GM19193 (cell line): ENCODE results near the gene GNAI3.

Experiments used
- POLR2A ChIP-seq: IDR thresholded peaks from 4 replicates; pipeline ENCODE4 v1.6.1; 2011; ENCODE audit not compliant: insufficient read depth, insufficient read length; ENCODE audit errors: extremely low read depth

Gene GNAI3

DNA sequence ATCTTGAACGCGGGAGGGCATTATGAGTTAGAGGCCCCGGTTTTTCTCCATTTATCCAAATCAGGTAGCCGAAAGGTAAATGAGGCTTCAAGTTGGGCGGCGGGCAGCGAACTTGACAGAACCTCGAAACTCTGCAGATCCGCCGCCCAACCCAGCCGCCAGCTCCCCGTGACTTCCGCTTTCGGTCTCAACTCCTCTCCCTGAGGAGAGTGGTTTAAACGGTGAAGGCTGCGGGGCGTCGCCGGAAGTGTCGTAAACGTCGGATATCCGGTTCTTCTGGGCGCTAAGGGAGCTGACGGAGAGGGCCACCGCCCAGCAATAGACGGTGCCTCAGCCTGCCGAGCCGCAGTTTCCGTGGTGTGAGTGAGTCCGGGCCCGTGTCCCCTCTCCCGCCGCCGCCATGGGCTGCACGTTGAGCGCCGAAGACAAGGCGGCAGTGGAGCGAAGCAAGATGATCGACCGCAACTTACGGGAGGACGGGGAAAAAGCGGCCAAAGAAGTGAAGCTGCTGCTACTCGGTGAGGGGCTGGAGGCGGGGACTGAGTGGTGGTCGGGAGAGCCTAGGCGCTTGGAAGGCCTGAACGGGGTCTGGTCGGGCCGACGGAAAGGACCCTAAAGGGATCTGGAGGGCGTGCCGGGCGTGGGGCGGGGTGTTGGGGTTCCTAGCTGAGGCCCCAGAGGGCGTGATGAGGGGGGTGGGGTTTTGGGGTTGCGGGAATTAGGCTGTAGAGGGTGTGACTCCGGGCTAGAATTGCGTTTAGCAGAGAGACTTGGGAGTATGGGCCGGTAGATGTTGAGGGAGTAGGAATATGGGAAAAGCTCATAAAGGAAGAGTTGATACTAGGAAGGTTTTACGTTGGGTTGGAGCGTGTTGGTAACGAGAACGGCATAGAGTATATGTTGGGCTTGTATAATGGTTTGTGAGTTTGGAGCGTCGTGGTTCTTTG is at the start of gene GNAI3:
TSS of gene GNAI3 (plus strand) at position 295 of the 947 bp plus-strand sequence. CDS start at position 401, 106 bp downstream.
- peak; percentile 96 for TF ChIP-seq POLR2A

DNA sequence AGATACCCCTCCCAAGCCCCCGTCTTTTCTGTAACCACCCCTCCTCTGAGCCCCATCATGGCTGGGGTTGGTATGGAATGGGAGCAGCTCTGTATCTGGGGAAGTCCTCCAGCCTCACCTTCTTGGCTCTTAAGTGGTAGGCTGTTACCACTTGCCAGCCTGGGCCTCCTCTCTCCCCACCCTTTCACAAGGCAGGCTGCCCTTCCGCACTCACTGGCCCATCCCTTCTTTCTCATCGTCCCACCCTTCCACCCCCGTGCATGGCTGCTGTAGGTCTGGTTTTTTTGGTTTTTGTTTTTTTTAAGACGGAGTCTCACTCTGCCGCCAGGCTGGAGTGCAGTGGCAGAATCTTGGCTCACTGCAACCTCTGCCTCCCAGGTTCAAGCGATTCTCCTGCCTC is 49.3 kb upstream of the GNAI3 start:
- TF ChIP-seq POLR2A, result no peak

DNA sequence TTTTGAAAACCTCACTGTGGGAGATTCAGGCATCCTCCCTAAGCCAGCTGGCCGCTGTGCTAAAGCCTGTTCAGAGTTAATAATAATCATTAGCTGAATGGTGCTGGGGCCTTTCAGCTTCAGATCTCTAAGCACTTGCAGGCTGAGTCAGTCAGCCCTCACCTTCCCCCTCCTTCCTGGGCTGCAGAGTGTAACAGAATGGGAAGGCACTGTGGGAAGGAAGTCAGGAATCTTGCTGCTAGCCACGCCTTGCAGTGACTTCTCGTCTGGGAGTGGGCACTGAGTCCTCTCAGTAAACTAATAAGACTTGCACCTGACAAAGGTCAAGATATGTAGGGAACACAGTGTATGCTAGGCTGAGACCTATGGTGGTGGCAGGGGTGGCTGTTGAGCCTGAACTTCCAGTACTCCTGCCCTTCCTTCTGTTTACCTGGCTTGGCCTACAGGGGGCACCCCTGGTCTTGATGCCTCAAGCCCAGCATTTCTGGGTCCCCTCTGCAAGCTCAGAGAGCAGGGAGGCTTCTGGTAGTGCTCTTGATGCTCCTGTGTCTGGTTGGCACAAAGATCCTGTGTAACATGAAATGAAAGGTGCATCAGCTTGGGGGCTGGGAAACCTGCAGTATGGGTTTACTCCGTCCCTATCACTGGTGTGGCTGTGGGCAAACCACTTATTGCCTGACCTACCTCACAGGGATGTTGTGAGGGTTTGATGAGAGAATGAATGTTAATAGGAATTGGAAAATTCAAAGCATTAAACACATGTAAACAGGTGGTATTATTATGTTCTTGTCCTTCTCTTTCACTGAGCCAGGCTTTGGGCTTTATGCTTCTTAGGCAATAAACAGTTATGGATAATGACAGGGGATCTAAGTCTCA is 48.5 kb upstream of the GNAI3 start:
- TF ChIP-seq POLR2A, result no peak

DNA sequence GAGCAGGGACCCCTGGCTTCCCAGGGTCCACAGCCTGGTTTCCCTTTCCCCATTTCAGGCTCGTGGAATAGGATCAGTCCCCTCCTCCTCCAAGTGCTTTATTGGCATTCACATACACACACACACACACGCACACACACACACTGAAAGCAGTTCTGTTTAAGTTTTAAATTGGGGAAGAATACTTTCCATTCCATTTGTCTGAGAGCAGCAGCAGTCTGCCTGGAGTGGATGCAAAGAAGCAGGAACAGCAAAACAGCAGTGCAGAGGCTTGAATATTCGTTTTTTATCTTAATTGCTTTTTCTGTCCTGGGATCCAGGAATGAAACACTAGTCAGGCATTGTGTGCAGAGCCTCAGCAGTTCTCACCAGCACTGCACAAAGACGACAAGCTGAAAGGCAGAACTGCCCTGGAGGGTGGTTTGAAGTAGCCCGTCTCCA is 47.5 kb upstream of the GNAI3 start:
- TF ChIP-seq POLR2A, result no peak

DNA sequence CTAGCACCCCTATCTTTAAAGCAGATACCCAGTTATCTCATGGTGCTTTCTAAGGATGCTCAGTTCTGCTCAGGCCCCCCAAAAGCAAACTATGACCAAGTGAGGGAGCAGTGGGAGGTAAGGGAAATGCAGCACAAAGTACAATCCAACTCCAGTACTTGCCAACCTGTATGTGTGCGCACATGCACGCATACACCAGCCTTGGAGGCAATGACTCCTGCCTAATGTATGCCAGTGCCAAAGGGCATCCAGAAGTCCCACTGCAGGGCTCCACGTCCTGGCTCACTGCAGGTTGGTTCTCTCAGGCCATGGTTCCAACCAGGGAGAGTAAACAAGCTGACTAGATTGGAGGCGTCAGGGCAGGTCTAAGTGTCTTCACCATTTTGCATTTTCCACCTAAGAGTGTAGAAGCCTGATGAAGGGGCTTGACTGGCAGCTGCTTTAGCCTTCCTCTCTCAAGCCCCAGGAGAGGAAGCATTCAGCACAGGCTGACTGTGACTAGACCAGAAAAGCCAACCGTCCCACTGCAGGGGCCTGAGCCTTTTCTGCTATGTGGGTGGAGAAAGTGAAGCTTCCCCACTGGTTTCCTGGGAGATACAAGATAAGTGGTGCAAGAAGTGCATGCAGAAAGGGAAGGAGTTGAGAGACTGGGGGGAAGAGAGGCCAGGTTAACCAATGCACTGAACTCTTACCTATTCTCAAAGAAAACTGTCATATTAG is 46.6 kb upstream of the GNAI3 start:
- no peak for TF ChIP-seq POLR2A

DNA sequence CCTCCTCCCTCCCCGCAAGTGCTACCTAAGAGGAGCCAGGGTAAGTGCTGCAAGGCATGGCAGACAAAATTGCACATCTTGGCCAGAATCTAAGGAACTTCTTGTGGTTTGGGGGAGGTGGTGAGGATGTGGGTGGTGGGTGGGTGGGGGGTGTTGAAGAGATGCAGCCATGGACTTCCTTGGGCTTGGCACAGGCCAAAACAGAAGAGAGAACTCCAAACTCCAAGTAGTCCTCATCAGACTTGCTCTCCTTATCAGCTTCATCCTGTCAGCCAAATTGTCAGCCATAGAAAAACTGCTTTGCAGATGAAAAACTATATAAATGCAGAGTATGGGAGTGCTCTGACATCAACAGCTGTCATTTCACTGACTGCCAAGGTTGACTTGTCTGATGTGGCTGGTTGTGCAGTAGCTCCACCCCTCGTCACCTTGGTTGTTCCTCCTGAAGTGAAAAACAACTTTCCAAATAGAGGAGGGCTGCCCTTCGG is 46.0 kb upstream of the GNAI3 start:
- TF ChIP-seq POLR2A, result no peak

DNA sequence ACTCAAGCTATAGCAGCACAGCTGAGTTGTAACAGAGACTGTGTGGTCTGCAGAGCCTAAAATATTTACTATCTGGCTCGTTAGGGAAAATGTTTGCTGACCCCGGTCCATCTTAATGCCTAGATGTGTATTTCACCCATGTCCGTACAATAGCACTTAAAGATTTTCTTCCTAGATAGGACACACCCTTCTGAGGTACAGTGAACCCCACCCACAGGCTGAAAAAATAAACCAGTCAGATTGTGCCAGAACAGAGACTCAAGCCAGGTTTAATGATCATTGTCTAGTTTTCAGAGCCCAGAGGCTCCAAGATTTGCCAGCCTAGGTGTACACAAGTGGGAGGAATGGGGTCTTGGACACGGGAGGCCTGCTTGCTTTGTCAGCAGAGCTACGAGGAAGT is 44.5 kb upstream of the GNAI3 start:
- no peak for TF ChIP-seq POLR2A

DNA sequence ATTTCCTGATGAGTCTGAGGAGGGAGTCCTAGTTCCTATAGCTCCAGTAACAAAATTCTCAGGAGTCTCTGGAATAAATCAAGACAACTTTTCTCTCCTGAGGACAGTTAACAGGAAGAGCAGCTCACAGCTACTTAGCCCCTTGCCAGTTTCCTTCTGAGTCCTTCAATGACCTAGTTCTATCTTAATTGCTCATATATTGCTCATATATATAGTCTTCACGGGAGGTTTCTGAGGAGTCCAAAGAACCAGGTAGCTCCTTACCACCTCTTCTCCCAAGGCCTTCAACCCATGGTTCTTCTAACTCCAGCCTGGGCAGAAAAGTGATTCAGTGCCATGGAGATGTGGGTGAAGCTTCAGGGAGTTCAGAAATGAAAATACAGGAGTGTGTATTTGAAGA is 43.4 kb upstream of the GNAI3 start:
- TF ChIP-seq POLR2A, result no peak

DNA sequence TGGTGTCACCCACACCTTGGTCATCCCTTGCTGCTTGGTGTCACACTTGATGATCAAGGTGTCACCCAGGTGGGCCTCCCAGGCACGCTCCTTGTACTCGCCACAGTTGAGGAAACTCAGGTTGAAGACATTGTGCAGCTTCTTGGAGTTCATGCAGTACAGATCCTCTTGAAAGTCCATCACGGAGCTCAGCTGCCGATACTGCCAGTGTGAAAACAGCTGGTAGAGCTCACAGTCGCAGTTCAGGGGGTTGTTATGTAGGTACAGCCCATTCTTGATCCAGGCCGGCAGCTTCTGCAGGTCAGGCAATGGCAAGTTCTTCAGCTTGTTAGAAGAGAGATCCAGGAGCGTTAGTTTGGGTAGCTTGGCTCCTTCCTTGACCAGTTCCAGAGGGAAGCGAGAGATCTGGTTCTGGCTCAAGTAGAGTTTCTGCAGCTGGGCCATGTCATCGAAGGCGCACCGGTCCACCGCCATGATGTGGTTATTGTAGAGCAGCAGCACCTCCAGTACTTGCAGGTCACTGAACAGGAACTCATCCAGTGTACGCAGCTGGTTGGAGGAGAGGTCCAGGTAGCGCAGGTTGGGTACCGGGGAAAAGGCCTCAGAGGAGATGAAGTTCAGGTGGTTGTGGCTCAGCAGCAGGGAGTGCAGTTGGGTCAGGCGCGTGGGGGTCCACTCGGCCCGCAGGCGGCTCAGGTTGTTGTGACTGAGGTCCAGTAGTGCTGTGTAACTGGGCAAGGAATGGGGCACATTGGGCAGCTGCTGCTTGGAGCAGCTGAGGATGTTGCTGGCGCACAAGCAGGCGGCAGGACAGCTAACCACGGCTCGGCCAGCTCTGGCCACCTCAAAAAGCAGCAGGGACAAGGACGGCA is 40.2 kb upstream of the GNAI3 start:
- TF ChIP-seq POLR2A, result no peak

DNA sequence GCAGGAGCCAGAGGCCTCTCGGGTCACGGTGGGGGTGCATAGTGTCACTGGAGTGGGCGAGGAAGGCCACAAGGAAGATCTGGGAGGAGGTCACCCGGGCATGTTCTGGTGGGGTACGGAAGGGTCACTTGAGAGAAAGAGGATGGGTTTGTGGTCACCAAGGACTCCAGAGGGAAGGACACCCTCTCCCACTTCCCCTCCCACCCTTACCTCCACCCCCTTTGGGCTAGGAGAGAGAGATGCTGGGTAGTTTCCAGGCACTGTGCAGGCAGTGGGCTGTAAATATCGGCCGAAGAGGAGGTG is 39.6 kb upstream of the GNAI3 start:
- TF ChIP-seq POLR2A, result no peak

DNA sequence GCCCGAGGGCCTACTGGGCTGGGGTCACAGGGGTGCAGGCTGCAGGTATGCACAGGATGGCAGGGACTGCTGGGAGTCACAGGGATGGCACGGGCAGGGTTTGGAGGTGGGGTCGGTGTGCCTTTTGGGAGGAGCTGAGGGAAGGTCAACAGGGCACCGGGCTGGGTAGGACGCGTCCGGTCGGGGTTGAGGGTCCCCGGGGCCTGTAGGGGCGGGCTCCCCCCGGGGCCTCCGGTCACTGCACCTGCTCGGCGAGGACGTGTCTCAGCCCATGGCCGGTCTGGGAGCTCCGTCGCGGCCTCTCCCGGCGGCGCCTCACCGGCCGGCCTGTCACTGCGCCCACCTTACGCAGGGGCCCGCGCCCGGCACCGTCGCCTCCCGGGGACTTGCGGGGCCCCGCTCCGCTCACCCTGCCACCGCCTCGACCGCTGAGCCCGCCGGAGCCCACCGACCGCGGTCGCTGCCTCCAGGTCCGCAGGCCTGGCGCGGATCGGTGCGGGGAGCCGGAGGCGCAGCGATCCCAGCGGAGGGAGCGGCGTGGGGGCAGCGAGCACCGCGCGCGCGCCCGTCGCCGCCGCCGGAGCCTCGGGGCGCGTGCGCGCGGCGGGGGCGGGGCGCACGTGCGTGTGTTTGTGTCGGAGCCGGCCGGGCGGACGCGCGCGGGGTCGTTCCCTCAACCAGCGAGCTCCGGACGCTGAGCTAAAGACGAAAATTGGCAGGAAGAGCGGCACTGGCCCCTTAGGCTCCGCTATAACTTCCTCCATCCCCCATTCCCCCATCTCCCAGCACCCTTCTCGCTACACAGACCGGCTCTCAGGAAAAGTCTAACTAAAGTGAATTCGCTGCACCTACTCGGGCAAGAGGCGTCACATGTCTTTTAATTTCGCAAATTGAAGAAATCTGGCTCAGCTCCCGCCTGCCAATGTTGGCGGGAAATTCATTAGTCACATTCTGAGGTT is 39.0 kb upstream of the GNAI3 start, which contains the start of gene AMIGO1:
TSS of gene AMIGO1 (minus strand) at position 552 of the 959 bp plus-strand sequence. CDS start 815 bp downstream, outside the sequence.
- TF ChIP-seq POLR2A, result no peak

DNA sequence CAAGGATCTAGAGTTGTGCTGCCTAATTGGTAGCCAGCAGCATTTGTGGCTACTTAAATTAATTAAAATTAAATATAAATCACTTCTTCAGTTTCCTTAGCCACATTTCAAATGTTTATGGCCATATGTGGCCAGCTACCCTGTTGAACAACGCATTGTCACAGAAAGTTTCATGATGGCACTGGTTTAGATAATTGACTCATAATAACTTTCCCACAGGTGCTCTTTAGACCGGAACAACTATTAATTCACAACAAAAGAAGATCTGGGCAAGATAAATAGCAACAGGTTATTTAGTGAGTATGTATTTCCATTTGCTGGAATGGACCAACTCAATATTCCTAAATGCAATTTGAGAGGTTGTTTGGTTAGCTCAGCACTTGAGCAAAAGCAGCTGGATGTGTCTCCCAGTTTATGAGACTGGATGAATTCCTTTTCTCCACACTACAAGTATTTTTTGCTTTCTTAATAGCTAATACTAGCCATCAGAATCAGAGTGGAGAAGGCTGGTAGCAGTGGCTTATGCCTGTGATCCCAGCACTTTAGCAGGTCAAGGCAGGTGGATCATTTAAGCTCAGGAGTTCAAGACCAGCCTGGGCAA is 35.2 kb upstream of the GNAI3 start:
- TF ChIP-seq POLR2A, result no peak

DNA sequence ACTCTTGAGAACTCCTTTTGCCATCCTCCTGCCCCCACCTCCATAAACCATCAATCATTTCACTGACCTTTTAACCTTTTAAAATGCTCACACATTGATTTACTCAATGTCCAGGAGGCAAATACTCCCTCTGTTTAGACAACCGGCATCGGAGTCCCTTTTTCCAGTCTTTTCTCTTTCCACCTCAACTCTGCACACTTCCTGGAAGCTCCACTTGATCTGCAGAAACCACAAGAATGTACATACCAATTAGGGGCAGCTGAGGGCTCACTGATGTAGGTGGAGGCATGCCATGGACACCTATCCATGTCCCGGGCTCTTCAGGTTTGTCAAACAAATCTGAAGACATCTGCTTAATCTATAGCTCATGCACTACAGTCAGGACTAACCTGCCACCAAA is 33.6 kb upstream of the GNAI3 start:
- TF ChIP-seq POLR2A, result no peak

DNA sequence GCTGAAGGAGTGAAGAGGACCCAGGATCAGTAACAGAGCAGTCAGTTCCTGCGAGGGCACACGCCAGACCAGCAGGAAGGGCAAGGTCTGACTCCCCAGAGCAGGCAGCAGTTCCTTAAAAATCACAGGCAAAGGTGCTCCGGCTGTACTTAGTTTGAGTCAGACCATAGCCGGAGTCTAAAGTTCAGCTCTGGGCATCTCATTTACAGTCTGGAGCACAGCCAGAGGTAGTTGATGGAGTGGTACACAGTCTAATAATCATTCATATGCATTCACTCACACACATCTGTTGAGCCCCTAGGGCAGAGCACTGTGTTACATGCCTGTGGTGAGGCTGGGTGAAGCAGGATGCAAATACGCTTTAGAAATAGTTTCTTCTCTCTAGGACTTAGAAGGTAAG is 31.5 kb upstream of the GNAI3 start:
- no peak for TF ChIP-seq POLR2A
